SIG-M5 treated with dmso at 0.1 percent for 504 hours (cell line): ENCODE results near the gene CPNE5.
"Not testable (repeated sequence)": the region's sequence is repeated elsewhere in the genome, so short reads cannot be mapped to it uniquely, and the experiment has no call there.

Source experiments
- DNase-seq: peaks from one replicate; lab custom pipeline; 2025; ENCODE audit not compliant: unreplicated experiment; lab: John Stamatoyannopoulos, UW

CPNE5 gene

DNA sequence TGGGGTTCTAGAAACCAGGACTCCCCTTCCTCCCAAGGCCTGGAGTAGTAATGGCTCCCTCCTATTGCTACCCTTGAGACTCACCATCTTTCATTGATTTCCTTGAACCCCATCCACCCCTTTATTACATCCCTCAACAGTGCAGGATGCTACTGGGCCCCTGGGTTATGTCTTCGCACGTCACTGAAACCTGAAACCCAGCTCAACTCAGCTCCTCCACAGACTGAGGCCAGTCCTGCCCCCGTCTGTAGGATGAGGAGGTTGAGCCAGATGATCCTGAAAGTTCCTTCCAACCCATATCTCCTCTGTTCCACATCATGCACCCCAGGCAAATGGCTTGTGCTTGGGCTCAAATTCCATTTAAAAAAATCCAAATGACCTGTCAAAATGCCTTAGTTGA, 21.4 kb downstream of the CPNE5 start:
- no peak for DNase-seq

DNA sequence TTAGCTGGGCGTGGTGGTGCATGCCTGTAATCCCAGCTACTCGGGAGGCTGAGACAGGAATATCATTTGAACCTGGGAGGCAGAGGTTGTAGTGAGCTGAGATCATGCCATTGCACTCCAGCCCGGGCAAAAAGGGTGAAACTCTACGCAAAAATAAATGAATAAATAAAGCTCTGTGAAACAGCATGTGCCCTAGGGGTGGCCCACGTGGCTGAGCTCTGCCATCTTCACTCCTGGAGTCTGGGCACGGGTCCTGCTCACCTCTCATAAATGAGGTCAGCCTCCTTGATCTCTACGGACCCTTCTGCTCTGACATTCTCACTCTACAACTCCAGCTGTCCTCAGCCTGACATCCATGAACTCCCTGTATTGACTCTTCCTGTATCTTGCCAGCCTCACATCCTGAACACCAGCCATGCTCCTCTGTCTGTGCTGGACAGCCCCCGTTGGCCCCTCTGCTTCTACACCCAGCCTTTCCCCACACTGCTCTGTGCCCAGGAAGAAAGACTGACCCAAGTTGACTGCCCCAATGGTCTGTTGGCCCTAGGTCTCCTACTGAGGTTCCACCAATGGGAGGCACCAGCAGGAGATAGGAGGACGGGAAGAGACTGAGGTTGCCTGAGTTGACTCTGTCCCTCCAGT, 21.9 kb downstream of the CPNE5 start:
- no peak for DNase-seq

DNA sequence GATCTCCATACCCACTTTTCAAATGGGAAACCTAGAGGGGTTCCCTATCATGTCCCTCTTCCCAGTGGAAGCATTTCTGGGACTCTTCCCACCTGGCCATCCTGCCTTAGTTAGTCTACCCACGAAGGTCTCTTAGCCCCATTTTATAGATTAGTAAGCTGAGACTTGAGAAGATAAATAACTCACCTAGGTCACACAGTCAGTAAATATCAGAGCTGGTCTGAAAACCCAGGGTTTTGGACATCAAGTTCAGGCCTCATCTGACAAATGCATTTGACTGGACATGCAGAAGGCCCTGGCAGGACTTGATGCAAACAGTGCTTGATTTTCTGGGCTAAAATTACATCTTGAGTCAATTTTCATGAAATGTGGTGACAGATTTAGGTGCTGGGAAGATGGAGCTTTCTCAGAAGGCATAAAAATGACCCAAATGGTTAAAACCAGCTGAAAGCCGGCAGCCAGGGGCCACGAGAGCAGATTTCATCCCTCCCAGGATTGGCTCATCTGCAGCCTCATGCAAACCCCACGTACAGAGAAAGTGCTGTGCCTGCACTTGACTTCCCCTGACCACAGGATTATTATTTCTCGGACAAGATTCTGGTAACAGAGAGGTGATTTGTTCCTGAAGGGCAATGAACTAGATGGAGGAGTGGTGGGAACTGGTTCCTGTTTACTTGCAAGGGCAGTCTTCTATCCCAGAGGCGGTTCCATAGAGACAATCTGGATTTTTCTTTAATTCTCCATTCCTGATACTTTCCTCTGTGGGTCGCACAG, 23.1 kb downstream of the CPNE5 start:
- DNase-seq, result no peak

DNA sequence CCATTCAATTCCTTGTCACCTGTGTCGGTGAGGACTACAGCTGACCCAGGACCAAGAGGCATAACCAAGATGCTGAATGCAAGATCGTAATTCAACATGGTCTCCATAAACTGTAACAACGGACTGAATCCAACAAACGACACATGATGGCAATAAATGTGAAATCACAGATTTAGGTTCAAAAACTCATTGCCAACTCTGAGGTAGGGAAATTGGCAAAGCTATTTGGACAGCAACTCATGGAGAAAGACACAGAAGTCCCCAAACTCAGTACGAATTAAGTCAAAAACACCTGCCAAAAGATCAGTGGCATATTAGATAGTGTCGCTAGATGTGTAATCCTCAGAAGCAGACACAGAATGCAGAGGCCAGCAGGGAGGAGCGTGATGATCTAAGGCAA, 25.0 kb downstream of the CPNE5 start:
- DNase-seq, result no peak

DNA sequence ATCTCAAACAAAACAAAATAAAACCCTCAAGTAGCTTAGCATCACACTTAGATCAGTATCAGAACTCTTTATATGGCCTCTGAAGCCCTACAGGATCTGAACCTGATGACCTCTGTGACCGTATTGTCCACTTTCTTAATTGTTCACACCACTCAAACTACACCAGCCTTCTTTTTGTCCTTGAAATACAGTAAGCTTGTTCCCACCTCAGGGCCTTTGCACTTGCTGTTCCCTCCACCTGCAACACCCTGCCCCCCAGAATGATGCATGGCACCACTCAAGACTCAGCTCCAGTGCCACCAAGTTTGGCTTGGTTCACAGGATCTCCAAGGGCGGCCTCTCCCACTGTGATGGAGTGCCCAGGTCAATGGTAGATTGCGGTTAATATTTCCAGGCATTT, 25.7 kb downstream of the CPNE5 start:
- DNase-seq, result no peak

DNA sequence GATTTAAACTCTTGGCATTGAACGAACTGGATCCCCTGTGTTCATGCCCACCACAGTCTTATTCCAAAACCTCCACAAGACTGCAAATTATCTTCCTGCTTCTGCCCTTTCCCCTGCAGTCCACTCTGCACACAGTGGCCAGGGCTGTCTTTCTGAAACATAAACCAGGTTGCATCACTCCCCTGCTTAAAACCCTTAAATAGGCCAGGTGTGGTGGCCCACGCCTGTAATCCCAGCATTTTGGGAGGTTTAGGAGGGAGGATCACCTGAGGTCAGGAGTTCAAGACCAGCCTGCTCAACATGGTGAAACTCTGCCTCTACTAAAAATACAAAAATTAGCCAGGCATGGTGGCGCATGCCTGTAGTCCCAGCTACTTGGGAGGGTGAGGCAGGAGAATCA, 26.2 kb downstream of the CPNE5 start:
- not testable (repeated sequence) for DNase-seq

DNA sequence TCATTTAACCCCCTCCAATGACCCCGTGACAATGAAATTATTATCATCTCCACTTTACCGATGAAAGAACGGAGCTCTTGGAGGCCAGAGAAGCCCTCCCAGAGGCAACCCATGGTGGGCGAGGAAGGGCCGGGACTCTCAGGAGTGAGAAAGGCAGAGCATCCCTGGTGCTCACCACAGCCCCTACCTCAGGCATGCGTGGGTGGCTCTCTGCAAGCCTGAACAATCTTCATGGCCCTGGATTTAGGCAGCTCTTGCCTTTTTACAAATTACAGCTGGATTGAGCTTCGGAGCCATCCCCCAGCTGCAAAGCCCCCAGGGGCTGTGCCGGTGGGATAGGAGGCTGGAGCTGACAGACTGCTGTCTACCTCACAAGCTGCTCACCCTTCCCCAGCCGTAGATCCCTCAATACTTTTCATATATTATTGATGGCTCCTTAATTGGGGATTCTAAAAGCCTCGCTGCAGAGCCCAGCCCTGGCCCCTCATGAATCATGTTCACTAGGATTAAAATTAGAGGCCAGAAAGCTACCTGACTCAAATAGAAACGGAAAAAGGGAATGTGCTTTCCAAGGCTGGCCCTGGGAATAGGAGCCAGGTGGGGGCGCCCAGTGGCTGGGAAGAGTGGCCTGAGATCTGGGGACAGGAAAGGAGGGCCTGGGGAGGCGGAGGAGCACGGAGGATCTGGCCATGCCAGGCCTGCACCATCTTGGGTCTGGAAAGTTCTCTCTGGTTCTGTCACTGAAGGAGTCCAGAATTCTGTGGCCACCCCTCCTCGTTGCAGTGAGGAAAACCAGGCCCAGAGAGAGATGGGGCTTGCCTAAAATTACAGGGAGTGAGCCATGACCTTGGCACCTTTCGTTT, 29.1 kb downstream of the CPNE5 start:
- DNase-seq, result no peak

DNA sequence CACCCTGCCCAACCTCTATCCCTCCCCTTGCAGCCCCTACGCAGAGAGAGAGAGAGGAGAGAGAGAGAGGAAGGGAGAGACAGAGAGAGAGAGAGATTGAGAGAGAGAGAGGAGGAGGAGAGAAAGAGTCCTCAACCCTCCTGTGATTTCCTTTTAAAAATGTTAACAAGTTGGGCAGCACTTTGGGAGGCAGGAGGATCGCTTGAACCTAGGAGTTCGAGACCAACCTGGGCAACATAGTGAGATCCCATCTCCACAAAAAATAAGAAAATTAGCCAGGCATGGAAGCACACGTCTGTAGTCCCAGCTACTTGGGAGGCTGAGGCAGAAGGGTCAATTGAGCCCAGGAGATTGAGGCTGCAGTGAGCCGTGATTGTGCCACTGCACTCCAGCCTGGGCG, 30.1 kb downstream of the CPNE5 start:
- DNase-seq, result no peak

DNA sequence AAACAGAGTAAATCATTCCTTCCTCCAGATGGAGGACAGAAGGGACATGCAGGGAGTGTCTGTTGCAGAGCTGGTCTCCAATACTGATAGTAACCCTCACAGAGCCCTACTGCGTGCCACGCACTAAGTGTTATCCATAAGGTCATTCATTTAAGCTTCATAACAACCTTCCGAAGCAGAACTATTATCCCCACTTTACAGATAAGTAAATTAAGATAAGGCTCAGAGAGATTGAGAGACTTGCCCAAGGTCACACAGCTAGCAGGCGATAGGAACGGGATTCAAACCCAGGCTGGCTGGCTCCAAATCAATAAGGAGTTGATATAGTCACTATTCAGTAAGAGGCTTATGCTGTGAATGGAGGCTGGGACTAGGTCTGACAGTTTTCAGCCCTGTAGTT, 30.6 kb downstream of the CPNE5 start:
- no peak for DNase-seq

DNA sequence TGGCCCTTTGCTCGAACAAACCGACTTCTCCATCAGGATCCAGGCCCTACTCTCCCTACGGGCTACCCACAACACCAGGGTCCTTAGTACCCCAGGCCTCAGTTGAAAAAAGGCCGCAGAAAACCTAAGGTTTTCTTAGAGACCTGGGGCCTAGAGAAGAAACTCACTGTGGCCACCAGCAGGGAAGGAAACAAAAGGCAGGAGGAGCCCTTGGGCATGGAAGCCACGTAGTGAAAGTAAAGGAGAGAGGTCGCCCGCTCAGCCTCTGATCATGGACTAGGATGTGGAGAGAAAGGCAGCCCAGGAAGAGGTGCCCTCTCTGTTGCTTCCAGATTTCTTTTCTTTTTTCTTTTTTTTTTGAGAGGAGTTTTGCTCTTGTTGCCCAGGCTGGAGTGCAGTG, 31.5 kb downstream of the CPNE5 start:
- no peak for DNase-seq

DNA sequence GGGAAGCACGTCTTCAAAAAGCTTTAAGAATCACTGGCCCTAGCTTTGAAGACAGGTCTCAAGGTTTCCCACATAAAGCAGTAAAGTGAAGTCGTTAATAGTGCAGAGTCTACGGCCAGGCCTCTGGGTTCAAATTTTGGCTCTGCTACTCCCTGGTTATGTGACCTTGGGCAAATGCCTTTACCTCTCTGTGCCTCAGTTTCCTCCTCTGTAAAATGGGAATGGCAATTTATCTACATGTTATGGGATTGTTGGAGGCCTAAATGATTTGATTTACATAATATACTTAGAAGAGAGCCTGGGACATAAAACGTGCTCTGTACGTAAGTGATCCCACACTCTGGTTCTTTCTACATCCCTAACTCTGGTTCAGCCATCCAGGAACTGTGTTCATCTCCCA, 32.1 kb downstream of the CPNE5 start:
- DNase-seq, result no peak

DNA sequence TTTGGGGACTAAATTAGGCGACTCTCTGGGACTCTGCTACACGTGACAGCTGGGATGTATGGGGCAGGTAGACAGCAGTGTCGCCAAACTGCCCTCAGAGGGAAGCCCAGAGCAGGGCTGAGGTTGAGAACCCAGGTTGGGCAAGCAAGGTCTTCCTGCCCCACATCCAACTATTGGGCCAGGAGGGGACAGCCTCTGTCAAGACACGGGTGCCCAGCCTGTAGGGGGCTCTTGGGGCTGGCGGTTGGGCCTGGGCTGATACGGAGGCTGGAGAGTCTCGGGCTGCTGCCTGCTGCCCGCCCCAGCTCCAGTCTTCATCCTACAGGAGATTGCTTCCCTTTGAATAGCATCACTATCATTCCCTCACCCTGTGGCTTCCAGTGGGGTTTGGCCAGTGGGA, 33.3 kb downstream of the CPNE5 start:
- DNase-seq, result no peak

DNA sequence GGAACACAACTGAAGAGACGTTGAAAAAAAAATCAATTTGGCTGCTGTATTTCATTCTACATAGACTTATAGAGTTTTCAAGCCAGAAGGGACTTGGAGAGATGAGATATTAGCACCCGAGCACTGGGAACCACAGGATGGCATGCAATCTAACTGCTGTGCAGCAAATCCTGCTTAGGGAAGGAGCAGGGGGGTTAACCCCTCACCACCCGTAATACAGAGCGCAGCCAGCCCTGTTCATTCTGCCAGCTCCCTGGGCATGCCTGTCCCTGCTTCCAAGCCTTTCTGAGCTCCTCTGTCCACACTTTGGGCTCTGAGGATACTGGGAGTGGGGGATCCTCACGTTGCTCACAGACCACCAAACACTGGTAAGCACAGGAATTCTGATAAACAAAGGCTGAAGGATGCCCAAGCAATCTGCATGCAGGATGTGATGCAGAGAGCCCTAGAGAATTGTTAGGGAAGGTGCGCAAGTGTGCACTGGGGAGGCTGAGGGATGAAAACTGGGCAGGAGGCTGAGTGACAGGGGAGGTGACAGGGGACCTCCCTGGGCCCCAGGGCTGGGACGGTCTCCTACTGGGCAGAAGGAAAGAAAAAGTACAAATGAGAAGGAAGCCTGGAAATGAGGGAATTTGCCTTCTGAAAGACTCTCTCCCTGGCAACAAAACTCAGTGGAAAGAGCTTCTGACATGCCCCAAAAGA, 34.0 kb downstream of the CPNE5 start:
- DNase-seq, result no peak

DNA sequence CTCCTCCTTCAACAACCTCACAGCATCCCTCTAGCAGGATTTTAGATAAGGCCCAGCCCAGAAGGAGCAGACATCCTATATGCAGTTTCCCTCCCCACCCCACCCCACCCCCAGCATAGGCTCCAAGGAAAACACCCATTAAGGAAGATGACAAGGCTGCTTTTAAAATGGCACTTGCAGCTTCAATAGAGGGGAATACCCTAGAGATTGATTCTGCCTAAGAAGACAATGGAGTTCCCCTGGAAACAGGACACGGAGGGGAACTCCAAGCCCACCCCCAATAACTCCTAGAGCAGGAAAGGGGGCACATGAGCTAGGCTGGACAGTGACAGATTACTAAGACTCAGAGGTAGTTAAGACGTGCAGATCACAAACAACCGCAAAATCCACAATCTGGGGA, 34.7 kb downstream of the CPNE5 start:
- DNase-seq, result no peak

DNA sequence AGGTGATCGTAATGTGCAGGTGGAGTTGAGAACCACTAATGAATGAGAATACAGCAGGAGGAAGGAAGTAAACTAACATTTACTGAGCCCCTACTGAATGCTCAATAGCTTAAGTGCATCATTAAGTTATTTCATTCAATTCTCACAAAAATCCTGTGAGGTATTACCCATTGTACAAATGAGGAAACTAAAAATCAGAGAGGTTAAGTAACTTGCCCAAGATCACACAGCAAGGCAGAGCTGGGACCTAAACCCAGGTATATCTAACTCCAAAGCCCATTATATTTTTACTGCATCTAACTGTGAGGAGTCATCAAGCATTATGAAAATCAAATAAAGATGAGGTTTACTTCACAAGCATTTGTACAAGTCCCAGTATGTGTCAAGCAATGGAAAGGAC, 35.3 kb downstream of the CPNE5 start:
- no peak for DNase-seq

DNA sequence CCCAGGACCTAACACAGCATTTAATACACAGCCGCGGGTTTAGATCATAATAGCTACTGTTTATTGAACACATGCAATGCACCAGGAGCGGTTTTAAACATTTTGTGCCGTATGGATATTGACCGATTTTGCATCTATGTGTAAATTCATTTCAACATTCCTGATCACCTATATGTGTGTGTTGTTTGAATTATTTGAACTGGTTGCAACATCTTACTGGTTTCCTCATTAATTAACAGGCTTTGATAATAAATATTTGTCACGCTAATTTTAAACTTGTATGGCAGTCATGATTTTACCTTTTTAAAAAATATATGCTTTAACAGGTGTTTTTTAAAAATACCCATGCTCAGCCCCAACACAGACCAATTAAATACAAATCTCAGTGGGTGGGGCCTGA, 35.8 kb downstream of the CPNE5 start:
- DNase-seq, result no peak

DNA sequence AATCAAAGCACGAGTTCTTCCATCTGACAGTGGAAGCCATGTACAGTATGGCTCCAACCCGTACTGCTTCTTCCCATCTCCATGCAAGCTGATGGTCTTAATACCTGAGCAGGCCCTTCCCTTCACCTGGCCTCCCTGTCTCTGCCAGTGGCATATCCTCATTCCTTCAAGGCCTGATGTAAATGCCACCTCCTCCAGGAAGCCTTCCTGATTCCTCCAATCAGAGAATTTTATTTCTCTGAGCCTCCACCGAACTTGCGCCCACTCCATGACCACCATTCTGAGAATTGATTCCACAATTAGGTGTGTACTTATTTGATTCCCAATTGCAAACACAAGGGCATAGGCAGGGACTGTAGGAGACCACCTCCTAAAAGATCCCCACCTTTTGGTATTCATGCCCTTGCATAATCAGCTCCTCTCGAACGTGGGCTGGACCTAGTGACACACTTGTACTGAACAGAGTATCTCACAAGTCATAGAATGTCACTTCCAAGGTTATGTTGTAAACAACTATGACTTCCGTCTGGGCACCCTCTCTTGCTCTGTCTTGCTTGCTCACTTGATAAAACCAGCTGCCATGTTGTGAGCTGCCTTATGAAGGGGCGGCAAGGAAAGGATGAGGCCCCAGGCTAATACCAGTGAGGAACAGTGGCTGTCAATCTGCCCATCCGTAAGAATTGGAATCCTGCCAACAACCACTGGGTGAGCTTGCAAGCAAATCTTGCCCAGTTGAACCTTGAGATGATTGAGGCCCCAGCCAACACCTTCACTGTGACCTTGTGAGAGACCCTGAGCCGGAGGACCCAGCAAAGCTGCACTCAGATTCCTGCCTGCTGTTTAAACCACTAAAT, 38.8 kb downstream of the CPNE5 start:
- no peak for DNase-seq

DNA sequence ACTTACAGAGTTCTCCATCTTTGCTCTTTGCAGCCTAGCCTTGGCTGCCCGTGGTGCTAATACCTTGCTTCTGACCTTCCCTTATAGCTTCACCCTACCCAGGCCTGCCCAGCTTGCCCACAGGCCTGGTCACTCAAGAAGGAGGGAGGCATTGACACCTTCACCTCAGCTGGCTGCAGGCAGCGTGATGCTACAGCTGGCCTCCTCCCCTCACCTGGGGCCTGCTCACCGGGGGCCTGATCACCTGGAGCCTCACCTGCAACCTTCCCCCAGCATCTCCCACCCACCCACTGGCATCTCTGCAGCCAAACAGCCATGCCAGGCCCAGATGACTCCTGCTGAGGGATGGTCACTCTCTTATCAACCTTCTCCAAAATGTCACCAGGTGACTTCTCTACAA, 40.4 kb downstream of the CPNE5 start:
- no peak for DNase-seq

DNA sequence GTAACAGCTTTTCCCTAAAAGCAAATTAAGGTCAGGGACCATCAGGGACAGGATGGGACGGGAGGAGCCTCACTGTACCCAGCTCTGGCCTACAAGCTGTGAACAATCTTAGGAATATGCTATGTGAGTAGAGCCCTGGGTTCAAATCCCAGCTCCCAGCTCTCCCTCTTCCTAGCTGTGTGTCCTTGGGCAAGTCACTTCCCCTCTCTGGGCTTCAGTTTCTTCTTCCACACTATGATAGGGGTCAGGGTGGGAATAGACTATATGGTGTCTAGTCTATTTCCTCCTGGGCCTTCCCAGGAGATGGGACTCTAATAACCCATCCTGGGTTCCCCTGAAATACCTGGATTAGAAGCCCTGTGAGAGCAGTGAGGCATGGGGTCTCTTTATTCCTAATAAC, 41.6 kb downstream of the CPNE5 start:
- DNase-seq, result no peak

DNA sequence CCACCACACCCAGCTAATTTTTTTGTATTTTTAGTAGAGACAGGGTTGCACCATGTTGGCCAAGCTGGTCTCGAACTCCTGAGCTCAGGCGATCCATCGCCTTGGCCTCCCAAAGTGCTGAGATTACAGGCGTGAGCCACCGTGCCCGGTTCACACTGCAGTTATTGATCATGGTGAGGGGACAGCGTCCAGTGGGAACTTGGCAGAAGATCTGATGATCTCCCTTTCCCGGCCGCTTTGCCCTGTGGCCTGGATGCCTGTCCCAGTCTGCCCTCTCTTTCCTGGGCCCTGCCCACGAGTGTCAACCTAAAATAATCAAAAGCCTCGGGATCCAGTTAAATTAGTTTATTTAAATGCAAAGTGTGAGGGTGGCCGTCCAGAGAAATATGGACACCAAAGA, 42.2 kb downstream of the CPNE5 start:
- DNase-seq, result no peak

DNA sequence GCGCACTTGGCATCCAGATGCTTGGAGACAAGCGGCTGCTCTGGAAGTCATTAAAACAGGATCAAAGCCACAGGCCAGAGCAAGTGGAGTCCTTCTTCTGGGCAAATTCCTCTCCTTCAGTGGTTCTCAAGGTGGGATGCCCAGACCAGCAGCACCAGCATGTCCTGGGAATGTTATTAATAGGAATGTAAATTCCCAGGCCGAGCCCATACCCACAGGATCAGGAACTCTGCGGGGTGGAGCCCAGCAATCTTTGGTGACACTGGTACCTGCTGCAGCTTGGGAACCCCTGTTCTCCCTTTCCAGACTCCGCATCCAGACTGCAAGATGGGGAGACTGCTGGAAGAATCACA, 44.6 kb downstream of the CPNE5 start:
- no peak for DNase-seq
